ENCODE results near the gene JMJD8.

- TF ChIP-seq POLR2A (IDR thresholded peaks at IDR 0.05) (no peak), CTCF (IDR thresholded peaks at IDR 0.05) (no peak)
Observed at GRCh38 chr16:667113-667779, 16.9 kb downstream of the JMJD8 start.

All from thyroid gland (tissue), 4 donors.